ENCODE results near the gene NCK2. TPM values are rescaled to one million over a fixed set of nuclear protein-coding genes. Genes with fewer than 3 reads are reported as not detected.

Gene NCK2
- total RNA-seq, 1 experiment from 2014 or later: 45.4 TPM

DNA sequence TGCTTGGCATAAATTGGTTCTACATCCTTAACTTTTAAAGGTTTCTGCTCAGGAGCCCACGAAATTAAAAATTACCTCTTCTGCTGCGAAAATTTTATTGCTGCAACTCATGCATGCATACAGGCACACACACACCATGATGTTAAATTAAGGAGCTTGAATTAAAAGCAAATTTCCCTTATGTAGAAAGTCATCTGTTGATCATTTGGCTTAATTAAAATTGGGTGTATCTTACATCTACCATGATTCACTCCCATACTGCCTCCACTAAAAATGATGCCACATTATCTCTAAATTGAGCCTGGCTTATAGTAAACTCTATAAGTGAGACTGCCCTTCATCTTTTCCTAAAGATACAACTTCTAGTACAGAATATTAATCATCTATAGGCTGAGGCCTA lies 145.4 kb downstream of the NCK2 start:
- no TSS peak for BruUV-seq (replicated peaks)
- CTCF ChIA-PET: no interaction called here

DNA sequence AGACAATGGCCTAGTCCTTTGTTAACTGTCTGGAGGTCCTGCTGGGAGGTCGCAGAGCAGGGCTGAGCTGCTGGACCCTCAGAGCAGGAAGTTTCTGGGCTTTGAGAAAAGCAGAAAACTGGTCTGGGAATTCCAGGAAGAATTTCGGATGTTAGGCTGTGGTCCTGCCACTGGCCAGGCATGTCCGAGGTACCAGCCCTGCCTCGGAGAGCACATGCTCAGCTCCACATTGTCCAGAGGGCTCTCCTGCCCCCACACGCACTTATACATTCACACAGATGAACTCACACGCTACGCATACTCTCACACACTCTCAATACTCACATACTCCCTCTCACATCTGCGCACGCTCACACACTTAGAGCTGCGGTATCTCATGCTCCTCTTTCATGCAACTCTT lies 146.1 kb downstream of the NCK2 start:
- TF ChIP-seq, protein P1, sequence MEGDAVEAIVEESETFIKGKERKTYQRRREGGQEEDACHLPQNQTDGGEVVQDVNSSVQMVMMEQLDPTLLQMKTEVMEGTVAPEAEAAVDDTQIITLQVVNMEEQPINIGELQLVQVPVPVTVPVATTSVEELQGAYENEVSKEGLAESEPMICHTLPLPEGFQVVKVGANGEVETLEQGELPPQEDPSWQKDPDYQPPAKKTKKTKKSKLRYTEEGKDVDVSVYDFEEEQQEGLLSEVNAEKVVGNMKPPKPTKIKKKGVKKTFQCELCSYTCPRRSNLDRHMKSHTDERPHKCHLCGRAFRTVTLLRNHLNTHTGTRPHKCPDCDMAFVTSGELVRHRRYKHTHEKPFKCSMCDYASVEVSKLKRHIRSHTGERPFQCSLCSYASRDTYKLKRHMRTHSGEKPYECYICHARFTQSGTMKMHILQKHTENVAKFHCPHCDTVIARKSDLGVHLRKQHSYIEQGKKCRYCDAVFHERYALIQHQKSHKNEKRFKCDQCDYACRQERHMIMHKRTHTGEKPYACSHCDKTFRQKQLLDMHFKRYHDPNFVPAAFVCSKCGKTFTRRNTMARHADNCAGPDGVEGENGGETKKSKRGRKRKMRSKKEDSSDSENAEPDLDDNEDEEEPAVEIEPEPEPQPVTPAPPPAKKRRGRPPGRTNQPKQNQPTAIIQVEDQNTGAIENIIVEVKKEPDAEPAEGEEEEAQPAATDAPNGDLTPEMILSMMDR (conservative IDR thresholded peaks at IDR 0.05; ENCODE audit: low read depth, low read length): no peak
- no peak for TF ChIP-seq EZH2phosphoT487 (IDR thresholded peaks at IDR 0.05; ENCODE audit: borderline replicate concordance, low read length)
- ATAC-seq (no peak), DNase-seq (no peak)
- Histone ChIP-seq H3K9me2 (replicated peaks; ENCODE audit: low read length) (no peaks in the 10 kb centered on the region), H3K4me3 (ENCODE audit: low read length) (no peak overlapping the region), H3K4me1 (ENCODE audit: insufficient read depth, low read length) (no peaks in the 10 kb centered on the region), H3K36me3 (ENCODE audit: low read depth, low read length) (no peaks in the 10 kb centered on the region), H2AFZ (ENCODE audit: low read length) (no peak overlapping the region), H4K20me1 (ENCODE audit: low read length) (no peaks in the 10 kb centered on the region), H3K79me2 (ENCODE audit: low read length) (peaks cover 7% of the 10 kb centered on the region; the same call in 1 of the 2 replicates), H3F3A (ENCODE audit: low read length, unreplicated experiment) (no peaks in the 10 kb centered on the region), H3K9ac (ENCODE audit: low read length) (no peak overlapping the region), H3K27me3 (ENCODE audit: low read length) (no peaks in the 10 kb centered on the region), H3K27ac (ENCODE audit: low read length) (no peak overlapping the region), H3K4me2 (ENCODE audit: low read length) (no peak overlapping the region), H3K9me3 (ENCODE audit: low read length) (no peaks in the 10 kb centered on the region)
- BruUV-seq (replicated peaks): no TSS peak
- intact Hi-C loops (cut with micrococcal nuclease): no loop called here
- POLR2A ChIA-PET (ENCODE audit: unreplicated experiment): no interaction called here
- CTCF ChIA-PET: no interaction called here

More for the DNA sequence above, 145.4 kb downstream of the NCK2 start:
- Histone ChIP-seq H3K4me3 (ENCODE audit: low read length) (no peak overlapping the region), H3K9me2 (replicated peaks; ENCODE audit: low read length) (no peaks in the 10 kb centered on the region), H3K4me1 (ENCODE audit: insufficient read depth, low read length) (no peaks in the 10 kb centered on the region), H4K20me1 (ENCODE audit: low read length) (no peaks in the 10 kb centered on the region), H3K9me3 (ENCODE audit: low read length) (no peaks in the 10 kb centered on the region), H3K36me3 (ENCODE audit: low read depth, low read length) (no peaks in the 10 kb centered on the region), H2AFZ (ENCODE audit: low read length) (no peak overlapping the region), H3F3A (ENCODE audit: low read length, unreplicated experiment) (no peaks in the 10 kb centered on the region), H3K27ac (ENCODE audit: low read length) (no peak overlapping the region), H3K9ac (ENCODE audit: low read length) (no peak overlapping the region), H3K27me3 (ENCODE audit: low read length) (no peaks in the 10 kb centered on the region), H3K4me2 (ENCODE audit: low read length) (no peak overlapping the region), H3K79me2 (ENCODE audit: low read length) (peaks cover 8% of the 10 kb centered on the region; the same call in 1 of the 2 replicates)
- TF ChIP-seq, protein P1 (conservative IDR thresholded peaks at IDR 0.05; ENCODE audit: low read depth, low read length): no peak
- TF ChIP-seq EZH2phosphoT487 (IDR thresholded peaks at IDR 0.05; ENCODE audit: borderline replicate concordance, low read length) (no peak), EZH2 (IDR thresholded peaks at IDR 0.05; ENCODE audit: low read length, unreplicated experiment) (no peak)
- ATAC-seq (no peak), DNase-seq (no peak)
- POLR2A ChIA-PET (ENCODE audit: unreplicated experiment): no interaction called here
- intact Hi-C loops (cut with micrococcal nuclease): no loop called here

DNA sequence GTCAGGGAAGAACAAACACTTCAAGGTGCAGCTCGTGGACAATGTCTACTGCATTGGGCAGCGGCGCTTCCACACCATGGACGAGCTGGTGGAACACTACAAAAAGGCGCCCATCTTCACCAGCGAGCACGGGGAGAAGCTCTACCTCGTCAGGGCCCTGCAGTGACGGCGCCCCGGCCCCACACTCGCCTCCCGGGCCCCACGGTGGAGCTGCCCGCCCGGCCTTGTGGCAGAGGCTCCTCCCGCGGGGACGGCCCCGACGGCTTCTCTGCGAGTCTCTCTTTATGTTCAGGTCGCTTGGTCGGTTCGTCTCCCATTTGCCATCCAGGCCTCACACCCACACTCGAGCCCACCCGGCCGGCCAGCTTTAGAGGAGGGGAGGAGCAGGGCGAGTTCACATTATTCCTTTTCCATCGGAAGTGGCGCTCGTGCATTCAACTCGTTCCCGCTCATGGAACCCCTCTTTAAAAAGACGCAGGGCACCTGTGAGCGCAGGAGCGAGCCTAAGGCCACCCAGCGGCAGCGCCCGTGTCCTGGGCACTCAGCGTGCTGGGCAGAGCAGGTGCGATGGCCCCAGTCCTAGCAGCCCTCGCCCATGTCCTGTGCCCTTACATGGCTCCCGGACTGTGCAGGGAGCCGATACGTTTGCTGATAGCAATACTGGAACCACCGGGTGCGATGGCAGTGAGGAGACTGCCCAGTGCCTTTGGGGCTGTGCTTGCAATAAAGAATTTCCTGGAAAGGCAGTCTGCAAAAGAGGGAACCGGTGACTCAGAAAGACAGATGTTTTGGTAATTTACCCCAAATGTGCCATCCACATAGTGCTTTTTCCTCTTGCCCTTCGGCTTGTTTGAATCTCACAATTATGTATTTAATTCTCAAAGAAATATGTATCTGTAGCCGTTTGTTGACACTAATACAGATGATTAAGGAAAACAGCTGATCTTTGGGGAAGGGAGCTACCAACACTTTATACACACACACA lies 148.6 kb downstream of the NCK2 start:
- Histone ChIP-seq H3K9me3 (ENCODE audit: low read length) (no peaks in the 10 kb centered on the region), H3K9me2 (replicated peaks; ENCODE audit: low read length) (no peaks in the 10 kb centered on the region), H3K4me2 (ENCODE audit: low read length) (no peak overlapping the region), H3K9ac (ENCODE audit: low read length) (no peak overlapping the region), H4K20me1 (ENCODE audit: low read length) (no peaks in the 10 kb centered on the region), H3K36me3 (ENCODE audit: low read depth, low read length) (no peaks in the 10 kb centered on the region), H2AFZ (ENCODE audit: low read length) (no peak overlapping the region), H3K27ac (ENCODE audit: low read length) (no peak overlapping the region), H3K4me3 (ENCODE audit: low read length) (no peak overlapping the region), H3K27me3 (ENCODE audit: low read length) (no peaks in the 10 kb centered on the region), H3F3A (ENCODE audit: low read length, unreplicated experiment) (no peaks in the 10 kb centered on the region), H3K79me2 (ENCODE audit: low read length) (no peaks in the 10 kb centered on the region), H3K4me1 (ENCODE audit: insufficient read depth, low read length) (no peaks in the 10 kb centered on the region)
- CTCF ChIA-PET: no interaction called here
- no peak for ATAC-seq
- DNase-seq: no peak
- intact Hi-C loops (cut with micrococcal nuclease): no loop called here
- TF ChIP-seq EZH2phosphoT487 (IDR thresholded peaks at IDR 0.05; ENCODE audit: borderline replicate concordance, low read length) (no peak), EZH2 (IDR thresholded peaks at IDR 0.05; ENCODE audit: low read length, unreplicated experiment) (no peak)
- TF ChIP-seq, protein P1 (conservative IDR thresholded peaks at IDR 0.05; ENCODE audit: low read depth, low read length): no peak
- BruUV-seq (replicated peaks): TSS peak; percentile 60
- POLR2A ChIA-PET (ENCODE audit: unreplicated experiment): no interaction called here
